Right atrium auricular region (tissue), 2 donors: ENCODE results near the gene AMHR2. TPM values are rescaled to one million over a fixed set of nuclear protein-coding genes. Genes with fewer than 3 reads are reported as not detected.

ENCODE experiments used
- DNase-seq: peaks from one replicate; pipeline ENCODE4 v3.0.0-alpha.2; 2019; ENCODE audit warnings: low spot score
- H3K27ac ChIP-seq, 2 donors: fragments of 200-600 bp; sonication (generic); 1 replicate in 1 of 2; 2 replicates in 1 of 2; pipeline ENCODE4 v1.5.1; 2016 to 2019
- H3K27me3 ChIP-seq, 2 donors: fragments of 200-600 bp; sonication (generic); one replicate each; pipeline versions ENCODE4 v1.5.1 to v1.6.0; 2017 to 2019
- H3K36me3 ChIP-seq: fragments of 200-600 bp; sonication (generic); one replicate; pipeline ENCODE4 v1.5.1; 2016
- H3K4me1 ChIP-seq, 2 donors: fragments of 200-600 bp; sonication (generic); one replicate each; pipeline versions ENCODE4 v1.5.1 to v1.6.0; 2017 to 2019
- H3K4me3 ChIP-seq, 2 donors: fragments of 200-600 bp; sonication (generic); 1 replicate in 1 of 2; 2 replicates in 1 of 2; pipeline ENCODE4 v1.5.1; 2017 to 2019; ENCODE audit warnings: mild to moderate bottlenecking in 1 of 2, moderate library complexity in 1 of 2
- H3K9me3 ChIP-seq, 2 donors: fragments of 200-600 bp; sonication (generic); one replicate each; pipeline ENCODE4 v1.5.1; 2019
- total RNA-seq, 2 donors: library from RNA; depleted of rRNA; stranded (reverse); fragments of >200 nt; gene quantifications; one replicate each; pipeline ENCODE4 v1.1.0, GENCODE V29; 2016
- TF ChIP-seq, protein P1 (sequence below), 2 donors: fragments of 200-600 bp; sonication (generic); IDR thresholded peaks; one replicate each; pipeline ENCODE4 v1.5.1; 2019; ENCODE audit warnings: antibody characterized with exemption in 2 of 2

The AMHR2 gene
- total RNA-seq, 2 donors from 2014 or later: 0.37 to 0.47 TPM

- Histone ChIP-seq H3K27ac (no peak overlapping the region), H3K4me1 (peaks cover 0 to 55% of the 10 kb centered on the region in 2 donors), H3K27me3 (no peaks in the 10 kb centered on the region), H3K36me3 (peaks cover 78% of the 10 kb centered on the region), H3K4me3 (no peak overlapping the region), H3K9me3 (no peaks in the 10 kb centered on the region)
- DNase-seq: no peak
- TF ChIP-seq, protein P1, sequence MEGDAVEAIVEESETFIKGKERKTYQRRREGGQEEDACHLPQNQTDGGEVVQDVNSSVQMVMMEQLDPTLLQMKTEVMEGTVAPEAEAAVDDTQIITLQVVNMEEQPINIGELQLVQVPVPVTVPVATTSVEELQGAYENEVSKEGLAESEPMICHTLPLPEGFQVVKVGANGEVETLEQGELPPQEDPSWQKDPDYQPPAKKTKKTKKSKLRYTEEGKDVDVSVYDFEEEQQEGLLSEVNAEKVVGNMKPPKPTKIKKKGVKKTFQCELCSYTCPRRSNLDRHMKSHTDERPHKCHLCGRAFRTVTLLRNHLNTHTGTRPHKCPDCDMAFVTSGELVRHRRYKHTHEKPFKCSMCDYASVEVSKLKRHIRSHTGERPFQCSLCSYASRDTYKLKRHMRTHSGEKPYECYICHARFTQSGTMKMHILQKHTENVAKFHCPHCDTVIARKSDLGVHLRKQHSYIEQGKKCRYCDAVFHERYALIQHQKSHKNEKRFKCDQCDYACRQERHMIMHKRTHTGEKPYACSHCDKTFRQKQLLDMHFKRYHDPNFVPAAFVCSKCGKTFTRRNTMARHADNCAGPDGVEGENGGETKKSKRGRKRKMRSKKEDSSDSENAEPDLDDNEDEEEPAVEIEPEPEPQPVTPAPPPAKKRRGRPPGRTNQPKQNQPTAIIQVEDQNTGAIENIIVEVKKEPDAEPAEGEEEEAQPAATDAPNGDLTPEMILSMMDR (IDR thresholded peaks at IDR 0.05): no peak
These were observed 33.2 kb downstream of the AMHR2 start for GRCh38 chr12:53456654-53457366.

DNA sequence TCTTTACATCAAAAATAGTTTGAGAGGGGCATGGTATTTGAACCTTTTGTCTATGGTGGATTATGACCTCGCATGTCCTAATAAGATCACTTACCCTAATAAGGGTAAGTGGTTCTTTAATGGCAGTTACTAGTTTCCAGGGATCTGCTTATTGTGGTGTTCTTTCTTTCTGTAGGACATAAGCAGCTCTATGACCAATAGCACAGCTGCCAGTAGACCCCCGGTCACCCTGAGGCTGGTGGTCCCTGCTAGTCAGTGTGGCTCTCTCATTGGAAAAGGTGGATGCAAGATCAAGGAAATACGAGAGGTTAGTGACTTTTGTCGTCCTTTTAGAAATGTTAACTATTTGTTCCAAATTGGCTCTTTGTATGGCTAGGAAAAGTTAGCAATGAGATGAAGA is 35.4 kb downstream of the AMHR2 start:
- H3K9me3 ChIP-seq: no peaks in the 10 kb centered on the region
- no peak for DNase-seq
- H3K36me3 ChIP-seq: peaks cover 100% of the 10 kb centered on the region
- TF ChIP-seq, protein P1 (IDR thresholded peaks at IDR 0.05): no peak
- H3K27me3 ChIP-seq: no peaks in the 10 kb centered on the region
- H3K4me1 ChIP-seq: peaks cover 0 to 65% of the 10 kb centered on the region in 2 donors
- H3K27ac ChIP-seq: no peak overlapping the region
- H3K4me3 ChIP-seq: no peak overlapping the region

DNA sequence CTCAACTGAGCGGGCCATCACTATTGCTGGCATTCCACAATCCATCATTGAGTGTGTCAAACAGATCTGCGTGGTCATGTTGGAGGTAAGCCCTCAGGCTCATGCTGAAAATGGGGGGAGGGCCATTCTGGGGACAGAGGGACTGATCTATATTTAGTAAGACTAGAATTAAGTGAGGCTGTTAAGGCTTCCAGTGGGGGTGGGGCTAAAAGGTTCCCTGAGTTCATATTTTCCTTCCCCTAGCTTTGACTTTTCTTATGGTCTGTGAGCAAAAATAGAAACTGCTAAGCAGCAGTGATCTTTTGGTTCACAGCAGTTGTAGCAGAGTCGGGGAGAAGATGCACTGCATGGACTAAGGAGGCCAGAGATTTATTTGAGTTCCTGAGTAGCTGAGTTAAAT is 37.4 kb downstream of the AMHR2 start:
- TF ChIP-seq, protein P1 (IDR thresholded peaks at IDR 0.05): no peak
- no peaks in the 10 kb centered on the region for H3K27me3 ChIP-seq
- H3K27ac ChIP-seq: peak overlapping the region in 1 of 2 donors; percentile 55
- H3K4me3 ChIP-seq: no peak overlapping the region
- peaks cover 0 to 69% of the 10 kb centered on the region in 2 donors for H3K4me1 ChIP-seq
- DNase-seq: no peak
- no peaks in the 10 kb centered on the region for H3K9me3 ChIP-seq
- H3K36me3 ChIP-seq: peaks cover 100% of the 10 kb centered on the region

DNA sequence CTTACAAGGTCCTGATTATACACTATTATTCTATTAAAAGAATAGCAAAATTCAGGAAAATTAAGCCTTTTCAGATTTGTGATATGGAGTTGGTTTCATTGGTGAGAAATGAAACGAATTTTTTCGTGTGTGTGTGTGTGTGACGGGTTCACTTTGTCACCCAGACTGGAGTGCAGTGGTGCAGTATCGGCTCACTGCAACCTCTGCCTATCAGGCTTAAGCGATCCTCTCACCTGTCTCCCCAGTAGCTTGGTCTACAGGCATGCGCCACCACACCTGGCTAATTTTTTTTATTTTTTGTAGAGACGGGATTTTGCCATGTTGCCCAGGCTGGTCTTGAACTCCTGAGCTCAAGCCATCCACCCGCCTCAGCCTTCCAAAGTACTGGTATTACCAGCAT is 37.9 kb downstream of the AMHR2 start:
- Histone ChIP-seq H3K36me3 (peaks cover 100% of the 10 kb centered on the region), H3K9me3 (no peaks in the 10 kb centered on the region), H3K27ac (peak overlapping the region in 1 of 2 donors; percentile 55), H3K4me1 (peaks cover 0 to 69% of the 10 kb centered on the region in 2 donors), H3K27me3 (no peaks in the 10 kb centered on the region), H3K4me3 (no peak overlapping the region)
- no peak for DNase-seq
- TF ChIP-seq, protein P1 (IDR thresholded peaks at IDR 0.05): no peak

DNA sequence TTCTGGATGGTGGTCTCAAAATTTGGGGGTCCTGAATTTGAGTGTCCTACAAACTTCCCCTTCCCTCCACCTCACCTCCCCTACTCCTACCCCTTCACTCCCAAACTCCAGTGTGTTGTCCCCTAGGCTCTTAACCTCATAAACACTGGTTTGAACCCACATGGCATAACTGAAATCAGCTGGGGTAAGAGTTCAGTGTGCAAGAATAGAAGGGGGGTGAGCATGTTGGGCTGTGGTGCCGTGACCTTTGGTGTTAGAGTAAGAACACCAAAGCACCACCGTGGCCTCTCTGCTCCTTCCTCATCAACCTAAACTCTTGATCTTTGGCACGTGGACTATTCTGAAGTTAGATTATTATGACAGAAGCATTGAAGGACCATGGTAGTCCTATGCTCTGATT is 39.3 kb downstream of the AMHR2 start:
- TF ChIP-seq, protein P1 (IDR thresholded peaks at IDR 0.05): no peak
- DNase-seq: no peak
- H3K36me3 ChIP-seq: peaks cover 100% of the 10 kb centered on the region
- H3K27me3 ChIP-seq: no peaks in the 10 kb centered on the region
- peak overlapping the region in 1 of 2 donors; percentile 19 for H3K27ac ChIP-seq
- no peaks in the 10 kb centered on the region for H3K9me3 ChIP-seq
- no peak overlapping the region for H3K4me3 ChIP-seq
- peaks cover 0 to 67% of the 10 kb centered on the region in 2 donors for H3K4me1 ChIP-seq
